Measurements from ENCODE around the gene NSG1.

NSG1 gene

GRCh38 chr4:4408576-4409335, 21.9 kb downstream of the NSG1 start:
- no peak overlapping the region for H3K27ac Mint-ChIP-seq
- no peaks in the 10 kb centered on the region for H3K9me3 Mint-ChIP-seq
- H3K4me3 Mint-ChIP-seq = no peak overlapping the region
- no peak for DNase-seq
- peaks cover 9% of the 10 kb centered on the region for H3K27me3 Mint-ChIP-seq (ENCODE audit: low read depth, poor library complexity)
- peaks cover 5% of the 10 kb centered on the region for H3K4me1 Mint-ChIP-seq
- no peak for TF ChIP-seq CTCF (IDR thresholded peaks at IDR 0.05)
- H3K36me3 Mint-ChIP-seq (ENCODE audit: low read depth) = no peaks in the 10 kb centered on the region

GRCh38 chr4:4409416-4410115, 22.7 kb downstream of the NSG1 start:
- peaks cover 2% of the 10 kb centered on the region for H3K36me3 Mint-ChIP-seq (ENCODE audit: low read depth)
- TF ChIP-seq CTCF (IDR thresholded peaks at IDR 0.05) = no peak
- DNase-seq = no peak
- H3K27me3 Mint-ChIP-seq (ENCODE audit: low read depth, poor library complexity) = peaks cover 9% of the 10 kb centered on the region
- no peaks in the 10 kb centered on the region for H3K9me3 Mint-ChIP-seq
- H3K4me3 Mint-ChIP-seq = no peak overlapping the region
- peaks cover 5% of the 10 kb centered on the region for H3K4me1 Mint-ChIP-seq
- H3K27ac Mint-ChIP-seq = no peak overlapping the region

- peaks cover 5% of the 10 kb centered on the region for H3K4me1 Mint-ChIP-seq
These were observed 23.4 kb downstream of the NSG1 start for GRCh38 chr4:4410271-4410670.

GRCh38 chr4:4411906-4412305, 25.0 kb downstream of the NSG1 start:
- Mint-ChIP-seq H3K4me3 (no peak overlapping the region), H3K27me3 (ENCODE audit: low read depth, poor library complexity) (peaks cover 9% of the 10 kb centered on the region), H3K27ac (no peak overlapping the region), H3K4me1 (peaks cover 2% of the 10 kb centered on the region), H3K36me3 (ENCODE audit: low read depth) (peaks cover 17% of the 10 kb centered on the region), H3K9me3 (no peaks in the 10 kb centered on the region)
- no peak for TF ChIP-seq CTCF (IDR thresholded peaks at IDR 0.05)
- DNase-seq = no peak

More at GRCh38 chr4:4410271-4410670, 23.4 kb downstream of the NSG1 start:
- DNase-seq = no peak
- Mint-ChIP-seq H3K9me3 (no peaks in the 10 kb centered on the region), H3K27me3 (ENCODE audit: low read depth, poor library complexity) (peaks cover 9% of the 10 kb centered on the region), H3K4me3 (no peak overlapping the region), H3K27ac (peak overlapping the region; percentile 39), H3K36me3 (ENCODE audit: low read depth) (peaks cover 4% of the 10 kb centered on the region)
- TF ChIP-seq CTCF (IDR thresholded peaks at IDR 0.05) = no peak

- Mint-ChIP-seq H3K4me3 (no peak overlapping the region), H3K36me3 (ENCODE audit: low read depth) (peaks cover 18% of the 10 kb centered on the region), H3K9me3 (no peaks in the 10 kb centered on the region), H3K4me1 (no peaks in the 10 kb centered on the region), H3K27me3 (ENCODE audit: low read depth, poor library complexity) (peaks cover 7% of the 10 kb centered on the region), H3K27ac (no peak overlapping the region)
- DNase-seq = no peak
- TF ChIP-seq CTCF (IDR thresholded peaks at IDR 0.05) = no peak
These were observed 25.9 kb downstream of the NSG1 start for GRCh38 chr4:4412641-4413372.
